Endothelial cell of umbilical vein (primary cell): ENCODE measurements around the gene HACE1. TPM values are rescaled to one million over a fixed set of nuclear protein-coding genes. Genes with fewer than 3 reads are reported as not detected.
A peak's percentile ranks its signal among the peaks of the same experiment; 100 is the strongest.

Experiments used
- BruUV-seq: library from RNA; stranded (reverse); fragments of 400-500 nt; replicated peaks from 2 replicates; lab custom pipeline; 2021; lab: Mats Ljungman, UMichigan
- CTCF ChIA-PET: fragments of 300-600, 350-600 bp; sonication (Branson Sonifier 250); formaldehyde crosslinking; loops from one replicate; lab custom pipeline; 2021; ENCODE audit warnings: antibody characterized with exemption, inconsistent platforms; lab: Charles Lee
- POLR2A ChIA-PET: fragments of 300-600, 350-600 bp; sonication (Branson Sonifier 250); formaldehyde crosslinking; loops from one replicate; lab custom pipeline; 2021; ENCODE audit warnings: antibody characterized with exemption, inconsistent platforms; lab: Charles Lee
- DNase-seq: peaks from one replicate; pipeline ENCODE4 v3.0.0-alpha.2; 2011; ENCODE audit warnings: low read depth, low spot score
- FAIRE-seq: peaks from 2 replicates; lab custom pipeline; 2011; peaks lifted over from hg19 to GRCh38; lab: Jason Lieb, UNC
- H2AFZ ChIP-seq: 2 replicates; pipeline ENCODE4 v1.6.0; 2012; ENCODE audit warnings: low read depth, low read length, control low read depth, inconsistent platforms
- H3K27ac ChIP-seq: 2 replicates; pipeline ENCODE4 v1.5.1; 2011; ENCODE audit warnings: low read depth, mild to moderate bottlenecking, control low read depth, low read length, moderate library complexity; ENCODE audit not compliant: insufficient read depth
- H3K27me3 ChIP-seq, 2 experiments: 2 replicates each; pipeline versions ENCODE4 v1.6.0 to v1.6.1; 2011; ENCODE audit warnings: low read length in 2 of 2, mixed read lengths in 1 of 2; ENCODE audit not compliant: control insufficient read depth in 2 of 2, insufficient read depth in 2 of 2
- H3K36me3 ChIP-seq, 2 experiments: 2 replicates in 1 of 2; 3 replicates in 1 of 2; pipeline ENCODE4 v1.5.1; 2011; ENCODE audit warnings: low read length in 2 of 2, mild to moderate bottlenecking in 1 of 2, moderate library complexity in 1 of 2; ENCODE audit not compliant: control insufficient read depth in 2 of 2, insufficient read depth in 2 of 2; ENCODE audit errors: extremely low read depth in 1 of 2
- H3K4me1 ChIP-seq: 3 replicates; pipeline ENCODE4 v1.5.1; 2011; ENCODE audit warnings: mild to moderate bottlenecking, low read length; ENCODE audit not compliant: control insufficient read depth, insufficient read depth; ENCODE audit errors: extremely low read depth
- H3K4me2 ChIP-seq: 2 replicates; pipeline ENCODE4 v1.6.1; 2011; ENCODE audit warnings: low read length, control low read depth, mixed read lengths; ENCODE audit not compliant: insufficient read depth
- H3K4me3 ChIP-seq, 3 experiments: fragments of 200-600 bp in 1 of 3; sonication (generic), shearing (Covaris generic) in 1 of 3; replicated peaks in 1 of 3; 2 replicates each; pipeline ENCODE4 v1.5.1; 2011 to 2016; ENCODE audit warnings: control low read depth in 3 of 3, low read length in 3 of 3, mild to moderate bottlenecking in 2 of 3, inconsistent platforms in 1 of 3, low read depth in 1 of 3, moderate library complexity in 1 of 3; ENCODE audit not compliant: insufficient read depth in 1 of 3
- H3K79me2 ChIP-seq: 2 replicates; pipeline ENCODE4 v1.6.0; 2012; ENCODE audit warnings: low read length, inconsistent platforms; ENCODE audit not compliant: control insufficient read depth, insufficient read depth
- H3K9ac ChIP-seq: replicated peaks from 2 replicates; pipeline ENCODE3; 2011; ENCODE audit warnings: low read length, control low read depth; ENCODE audit not compliant: insufficient read depth; ENCODE audit errors: extremely low read depth
- H3K9me1 ChIP-seq: replicated peaks from 3 replicates; pipeline ENCODE4 v1.6.0; 2011; ENCODE audit warnings: mild to moderate bottlenecking, low read length; ENCODE audit not compliant: control insufficient read depth, insufficient read depth; ENCODE audit errors: extremely low read depth
- H3K9me3 ChIP-seq: replicated peaks from 2 replicates; pipeline ENCODE4 v1.5.1; 2012; ENCODE audit warnings: low read length, inconsistent platforms; ENCODE audit not compliant: control insufficient read depth, insufficient read depth
- H4K20me1 ChIP-seq: replicated peaks from 2 replicates; pipeline ENCODE3; 2011; ENCODE audit warnings: mild to moderate bottlenecking, low read length; ENCODE audit not compliant: control insufficient read depth, insufficient read depth; ENCODE audit errors: extremely low read depth
- EZH2 ChIP-seq: IDR thresholded peaks from 2 replicates; pipeline ENCODE4 v1.6.1; 2012; ENCODE audit warnings: borderline replicate concordance, low read depth, mild to moderate bottlenecking, moderate library complexity, low read length, inconsistent platforms; ENCODE audit not compliant: severe bottlenecking
- FOS ChIP-seq: IDR thresholded peaks from 2 replicates; pipeline ENCODE4 v1.6.1; 2011; ENCODE audit warnings: mild to moderate bottlenecking, low read length, moderate library complexity, borderline replicate concordance; ENCODE audit not compliant: insufficient read depth
- GATA2 ChIP-seq: IDR thresholded peaks from 2 replicates; pipeline ENCODE4 v1.7.0; 2011; ENCODE audit warnings: low read depth, mild to moderate bottlenecking, moderate library complexity, mixed read lengths, low read length; ENCODE audit not compliant: insufficient read length, insufficient read depth
- JUN ChIP-seq: IDR thresholded peaks from 2 replicates; pipeline ENCODE4 v1.6.1; 2011; ENCODE audit warnings: borderline replicate concordance, low read depth; ENCODE audit not compliant: insufficient read length, insufficient read depth
- MYC ChIP-seq: IDR thresholded peaks from one replicate; pipeline ENCODE4 v1.6.1; 2011; ENCODE audit warnings: mild to moderate bottlenecking, low read depth, low read length
- POLR2A ChIP-seq: IDR thresholded peaks from 2 replicates; pipeline ENCODE4 v1.6.1; 2012; ENCODE audit warnings: low read depth, mild to moderate bottlenecking, control low read depth, low read length
- POLR2AphosphoS5 ChIP-seq: IDR thresholded peaks from 2 replicates; pipeline ENCODE4 v1.6.1; 2012; ENCODE audit warnings: low read depth, mild to moderate bottlenecking, control low read depth, low read length, moderate library complexity; ENCODE audit not compliant: insufficient read depth
- dilution Hi-C: fragments of 300-500 bp; cut with MboI; formaldehyde crosslinking; loops from one replicate; pipeline ENCODE4 v1.15.0; 2019; ENCODE audit warnings: low sequenced_read_pairs; ENCODE audit not compliant: extremely low pct_ligation_motif_present
- intact Hi-C: fragments of 100-400 bp; cut with micrococcal nuclease; formaldehyde crosslinking; loops from one replicate; pipeline ENCODE4 v1.10.0; 2022
- polyA plus RNA-seq, 4 experiments: library from polyadenylated mRNA; depleted of rRNA in 3 of 4; stranded (reverse) in 3 of 4; unstranded in 1 of 4; fragments of >200 nt; gene quantifications; 2 replicates each; pipeline versions ENCODE4 v1.2.1 to v1.2.3, GENCODE V29; 2011 to 2012; ENCODE audit warnings: missing spikeins in 1 of 4
- total RNA-seq: library from RNA; stranded (reverse); gene quantifications from 2 replicates; pipeline ENCODE4 v1.2.3, GENCODE V29; 2021
- TF ChIP-seq, protein P1 (sequence below), 2 donors: IDR thresholded peaks; 1 replicate in 1 of 2; 2 replicates in 1 of 2; pipeline ENCODE4 v1.5.1; 2011; ENCODE audit warnings: low read length in 2 of 2, mild to moderate bottlenecking in 2 of 2, moderate library complexity in 2 of 2, control low read depth in 1 of 2, inconsistent platforms in 1 of 2, low read depth in 1 of 2; ENCODE audit not compliant: insufficient read depth in 1 of 2; ENCODE audit errors: extremely low read depth in 1 of 2
- TF ChIP-seq, protein P2 (sequence below): IDR thresholded peaks from 2 replicates; pipeline ENCODE4 v1.6.1; 2011; ENCODE audit not compliant: insufficient read depth, insufficient read length

HACE1 gene
- total and polyA plus RNA-seq, 2 donors (not counting 3 experiments of a cell fraction or from before 2014, with no cell fraction given): 4.9 to 14.8 TPM

DNA sequence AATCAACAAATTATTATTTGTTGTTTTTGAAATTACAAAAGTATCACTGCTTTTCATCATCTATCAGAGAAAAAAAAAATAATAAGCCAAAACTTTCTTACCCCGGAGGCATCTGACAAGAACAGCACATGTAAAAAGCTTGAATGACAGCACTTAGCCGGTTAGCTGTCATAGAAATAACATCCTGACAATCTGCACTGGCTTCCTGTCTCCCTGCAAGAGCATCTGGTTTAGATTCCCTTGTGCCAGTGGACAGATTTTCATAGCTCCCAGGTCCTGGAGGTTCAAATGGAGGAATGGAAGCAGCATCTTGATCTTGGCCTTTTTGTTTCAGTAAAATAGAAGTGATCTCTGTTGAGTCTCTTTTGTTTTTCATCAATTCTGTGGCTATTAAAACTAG is 74.8 kb downstream of the HACE1 start:
- Histone ChIP-seq H3K4me1 (peaks cover 10% of the 10 kb centered on the region), H2AFZ (no peak overlapping the region), H3K9me3 (no peaks in the 10 kb centered on the region), H3K9me1 (no peaks in the 10 kb centered on the region), H3K27ac (peak overlapping the region; percentile 36), H3K4me2 (peak overlapping the region; percentile 75), H3K27me3 (no peaks in the 10 kb centered on the region), H3K4me3 (no peak overlapping the region), H3K79me2 (no peaks in the 10 kb centered on the region), H3K36me3 (no peaks in the 10 kb centered on the region), H3K9ac (no peak overlapping the region), H4K20me1 (no peaks in the 10 kb centered on the region)
- peak; percentile 59 for FAIRE-seq
- dilution Hi-C loops (no loop called here), intact Hi-C loops (loop anchor here (5.0 kb wide), 1 partner anchor 157 kb away; no protein-coding TSS in a partner anchor)
- ChIA-PET CTCF (interaction anchor here (0.7 kb wide), 1 partner anchor 293 kb away, joined by 3 read pairs; no protein-coding TSS in a partner anchor), POLR2A (no interaction called here)
- no TSS peak for BruUV-seq
- peak; percentile 64 for DNase-seq
- TF ChIP-seq JUN (no peak), POLR2A (no peak), GATA2 (peak; percentile 31), EZH2 (no peak), FOS (peak; percentile 42), MYC (no peak), POLR2AphosphoS5 (no peak)
- TF ChIP-seq, protein P1, sequence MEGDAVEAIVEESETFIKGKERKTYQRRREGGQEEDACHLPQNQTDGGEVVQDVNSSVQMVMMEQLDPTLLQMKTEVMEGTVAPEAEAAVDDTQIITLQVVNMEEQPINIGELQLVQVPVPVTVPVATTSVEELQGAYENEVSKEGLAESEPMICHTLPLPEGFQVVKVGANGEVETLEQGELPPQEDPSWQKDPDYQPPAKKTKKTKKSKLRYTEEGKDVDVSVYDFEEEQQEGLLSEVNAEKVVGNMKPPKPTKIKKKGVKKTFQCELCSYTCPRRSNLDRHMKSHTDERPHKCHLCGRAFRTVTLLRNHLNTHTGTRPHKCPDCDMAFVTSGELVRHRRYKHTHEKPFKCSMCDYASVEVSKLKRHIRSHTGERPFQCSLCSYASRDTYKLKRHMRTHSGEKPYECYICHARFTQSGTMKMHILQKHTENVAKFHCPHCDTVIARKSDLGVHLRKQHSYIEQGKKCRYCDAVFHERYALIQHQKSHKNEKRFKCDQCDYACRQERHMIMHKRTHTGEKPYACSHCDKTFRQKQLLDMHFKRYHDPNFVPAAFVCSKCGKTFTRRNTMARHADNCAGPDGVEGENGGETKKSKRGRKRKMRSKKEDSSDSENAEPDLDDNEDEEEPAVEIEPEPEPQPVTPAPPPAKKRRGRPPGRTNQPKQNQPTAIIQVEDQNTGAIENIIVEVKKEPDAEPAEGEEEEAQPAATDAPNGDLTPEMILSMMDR (IDR thresholded peaks at IDR 0.05; ENCODE audit: extremely low read depth in 1 of 2, insufficient read depth in 1 of 2, low read depth in 1 of 2, low read length in 2 of 2): no peak
- TF ChIP-seq, protein P2, sequence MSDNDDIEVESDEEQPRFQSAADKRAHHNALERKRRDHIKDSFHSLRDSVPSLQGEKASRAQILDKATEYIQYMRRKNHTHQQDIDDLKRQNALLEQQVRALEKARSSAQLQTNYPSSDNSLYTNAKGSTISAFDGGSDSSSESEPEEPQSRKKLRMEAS: no peak
